Measurements from ENCODE around the gene TTI1. TPM values are rescaled to one million over a fixed set of nuclear protein-coding genes. Genes with fewer than 3 reads are reported as not detected.

TTI1 gene
- total RNA-seq, 1 experiment from 2014 or later = 26.6 TPM

DNA sequence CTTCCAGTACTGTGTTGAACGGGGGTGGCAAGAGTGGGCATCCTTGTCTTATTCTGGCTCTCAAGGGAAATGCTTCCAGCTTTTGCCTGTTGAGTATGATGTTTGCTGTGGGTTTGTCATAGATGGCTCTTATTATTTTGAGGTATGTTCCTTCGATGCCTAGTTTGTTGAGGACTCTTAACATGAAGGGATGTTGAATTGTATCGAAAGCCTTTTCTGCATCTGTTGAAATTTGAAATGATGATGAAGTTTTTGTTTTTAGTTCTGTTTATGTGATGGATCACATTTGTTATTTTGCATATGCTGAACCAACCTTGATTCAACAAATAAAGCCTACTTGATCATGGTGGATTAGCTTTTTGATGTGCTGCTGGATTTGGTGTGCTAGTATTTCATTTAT, 48.3 kb upstream of the TTI1 start:
- no peaks in the 10 kb centered on the region for H3K27me3 ChIP-seq (ENCODE audit: control insufficient read depth, insufficient read depth, low read length)
- H3K27ac ChIP-seq (ENCODE audit: low read length) = no peak overlapping the region
- H3K36me3 ChIP-seq (ENCODE audit: control insufficient read depth, insufficient read depth, low read length) = peaks cover 4% of the 10 kb centered on the region; the same call in 1 of the 2 replicates
- DNase-seq (ENCODE audit: low read depth, low spot score) (no peak), ATAC-seq (no peak)
- ChIA-PET POLR2A (no interaction called here), CTCF (no interaction called here)
- no TSS peak for BruUV-seq (replicated peaks)
- H3K9me3 ChIP-seq (ENCODE audit: control insufficient read depth, insufficient read depth, low read depth, low read length) = no peaks in the 10 kb centered on the region
- no peak for TF ChIP-seq TCF7L2 (IDR thresholded peaks at IDR 0.05; ENCODE audit: low read depth, low read length)
- TF ChIP-seq, protein P1, sequence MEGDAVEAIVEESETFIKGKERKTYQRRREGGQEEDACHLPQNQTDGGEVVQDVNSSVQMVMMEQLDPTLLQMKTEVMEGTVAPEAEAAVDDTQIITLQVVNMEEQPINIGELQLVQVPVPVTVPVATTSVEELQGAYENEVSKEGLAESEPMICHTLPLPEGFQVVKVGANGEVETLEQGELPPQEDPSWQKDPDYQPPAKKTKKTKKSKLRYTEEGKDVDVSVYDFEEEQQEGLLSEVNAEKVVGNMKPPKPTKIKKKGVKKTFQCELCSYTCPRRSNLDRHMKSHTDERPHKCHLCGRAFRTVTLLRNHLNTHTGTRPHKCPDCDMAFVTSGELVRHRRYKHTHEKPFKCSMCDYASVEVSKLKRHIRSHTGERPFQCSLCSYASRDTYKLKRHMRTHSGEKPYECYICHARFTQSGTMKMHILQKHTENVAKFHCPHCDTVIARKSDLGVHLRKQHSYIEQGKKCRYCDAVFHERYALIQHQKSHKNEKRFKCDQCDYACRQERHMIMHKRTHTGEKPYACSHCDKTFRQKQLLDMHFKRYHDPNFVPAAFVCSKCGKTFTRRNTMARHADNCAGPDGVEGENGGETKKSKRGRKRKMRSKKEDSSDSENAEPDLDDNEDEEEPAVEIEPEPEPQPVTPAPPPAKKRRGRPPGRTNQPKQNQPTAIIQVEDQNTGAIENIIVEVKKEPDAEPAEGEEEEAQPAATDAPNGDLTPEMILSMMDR (IDR thresholded peaks at IDR 0.05) = no peak
- TF ChIP-seq SIN3A (IDR thresholded peaks at IDR 0.05; ENCODE audit: borderline replicate concordance, insufficient read depth, low read depth, low read length) = no peak
- TF ChIP-seq, protein P2, sequence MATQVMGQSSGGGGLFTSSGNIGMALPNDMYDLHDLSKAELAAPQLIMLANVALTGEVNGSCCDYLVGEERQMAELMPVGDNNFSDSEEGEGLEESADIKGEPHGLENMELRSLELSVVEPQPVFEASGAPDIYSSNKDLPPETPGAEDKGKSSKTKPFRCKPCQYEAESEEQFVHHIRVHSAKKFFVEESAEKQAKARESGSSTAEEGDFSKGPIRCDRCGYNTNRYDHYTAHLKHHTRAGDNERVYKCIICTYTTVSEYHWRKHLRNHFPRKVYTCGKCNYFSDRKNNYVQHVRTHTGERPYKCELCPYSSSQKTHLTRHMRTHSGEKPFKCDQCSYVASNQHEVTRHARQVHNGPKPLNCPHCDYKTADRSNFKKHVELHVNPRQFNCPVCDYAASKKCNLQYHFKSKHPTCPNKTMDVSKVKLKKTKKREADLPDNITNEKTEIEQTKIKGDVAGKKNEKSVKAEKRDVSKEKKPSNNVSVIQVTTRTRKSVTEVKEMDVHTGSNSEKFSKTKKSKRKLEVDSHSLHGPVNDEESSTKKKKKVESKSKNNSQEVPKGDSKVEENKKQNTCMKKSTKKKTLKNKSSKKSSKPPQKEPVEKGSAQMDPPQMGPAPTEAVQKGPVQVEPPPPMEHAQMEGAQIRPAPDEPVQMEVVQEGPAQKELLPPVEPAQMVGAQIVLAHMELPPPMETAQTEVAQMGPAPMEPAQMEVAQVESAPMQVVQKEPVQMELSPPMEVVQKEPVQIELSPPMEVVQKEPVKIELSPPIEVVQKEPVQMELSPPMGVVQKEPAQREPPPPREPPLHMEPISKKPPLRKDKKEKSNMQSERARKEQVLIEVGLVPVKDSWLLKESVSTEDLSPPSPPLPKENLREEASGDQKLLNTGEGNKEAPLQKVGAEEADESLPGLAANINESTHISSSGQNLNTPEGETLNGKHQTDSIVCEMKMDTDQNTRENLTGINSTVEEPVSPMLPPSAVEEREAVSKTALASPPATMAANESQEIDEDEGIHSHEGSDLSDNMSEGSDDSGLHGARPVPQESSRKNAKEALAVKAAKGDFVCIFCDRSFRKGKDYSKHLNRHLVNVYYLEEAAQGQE (IDR thresholded peaks at IDR 0.05; ENCODE audit: insufficient read depth in 1 of 2, low read depth in 2 of 2, low read length in 1 of 2) = no peak
- TF ChIP-seq POLR2AphosphoS5 (IDR thresholded peaks at IDR 0.05; ENCODE audit: low read depth, low read length) = no peak
- in situ Hi-C loops (cut with HindIII; ENCODE audit: low pct_unique_long_range_greater_than_20kb, low sequenced_read_pairs) (no loop called here), intact Hi-C loops (cut with micrococcal nuclease; ENCODE audit: unreplicated experiment) (no loop called here)
- H3K4me1 ChIP-seq (ENCODE audit: control insufficient read depth, insufficient read depth, low read length) = 0 out of 2 replicates have a peak, but pooled peaks cover 4% of the 10 kb centered on the region
- H3K4me3 ChIP-seq (ENCODE audit: low read depth in 2 of 2, low read length in 2 of 2) = no peak overlapping the region

DNA sequence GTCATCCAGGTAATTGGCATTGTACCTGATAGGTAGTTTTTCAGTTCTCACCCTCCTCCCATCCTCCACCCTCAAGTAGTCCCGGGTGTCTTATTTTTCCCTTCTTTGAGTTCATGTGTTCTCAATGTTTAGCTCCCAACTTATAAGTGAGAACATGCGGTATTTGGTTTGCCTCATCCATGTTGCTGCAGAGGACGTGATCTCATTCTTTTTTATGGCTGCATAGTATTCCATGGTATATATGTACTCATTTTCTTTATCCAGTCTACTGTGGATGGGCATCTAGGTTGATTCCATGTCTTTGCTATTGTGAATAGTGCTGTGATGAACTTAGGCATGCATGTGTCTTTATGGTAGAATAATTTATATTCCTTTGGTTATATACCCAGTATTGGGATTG, 46.1 kb upstream of the TTI1 start:
- Histone ChIP-seq H3K4me3 (ENCODE audit: low read depth in 2 of 2, low read length in 2 of 2) (no peak overlapping the region), H3K4me1 (ENCODE audit: control insufficient read depth, insufficient read depth, low read length) (0 out of 2 replicates have a peak, but pooled peaks cover 7% of the 10 kb centered on the region), H3K36me3 (ENCODE audit: control insufficient read depth, insufficient read depth, low read length) (peaks cover 7% of the 10 kb centered on the region; the same call in 1 of the 2 replicates), H3K27ac (ENCODE audit: low read length) (no peak overlapping the region), H3K27me3 (ENCODE audit: control insufficient read depth, insufficient read depth, low read length) (no peaks in the 10 kb centered on the region), H3K9me3 (ENCODE audit: control insufficient read depth, insufficient read depth, low read depth, low read length) (no peaks in the 10 kb centered on the region)
- no peak for DNase-seq (ENCODE audit: low read depth, low spot score)
- in situ Hi-C loops (cut with HindIII; ENCODE audit: low pct_unique_long_range_greater_than_20kb, low sequenced_read_pairs) = no loop called here
- BruUV-seq (replicated peaks) = no TSS peak
- TF ChIP-seq, protein P1 (IDR thresholded peaks at IDR 0.05) = no peak
- TF ChIP-seq POLR2AphosphoS5 (IDR thresholded peaks at IDR 0.05; ENCODE audit: low read depth, low read length) (no peak), TCF7L2 (IDR thresholded peaks at IDR 0.05; ENCODE audit: low read depth, low read length) (no peak), SIN3A (IDR thresholded peaks at IDR 0.05; ENCODE audit: borderline replicate concordance, insufficient read depth, low read depth, low read length) (no peak)
- TF ChIP-seq, protein P2 (IDR thresholded peaks at IDR 0.05; ENCODE audit: insufficient read depth in 1 of 2, low read depth in 2 of 2, low read length in 1 of 2) = no peak
- ATAC-seq = no peak
- intact Hi-C loops (cut with micrococcal nuclease; ENCODE audit: unreplicated experiment) = no loop called here
- POLR2A ChIA-PET = no interaction called here
- CTCF ChIA-PET = no interaction called here

All from Panc1 (cell line).